ENCODE measurements around the gene NECAB2.
A peak's percentile ranks its signal among the peaks of the same experiment; 100 is the strongest.

The NECAB2 gene

GRCh38 chr16:84047626-84048025, 79.6 kb downstream of the NECAB2 start:
- no peak for DNase-seq

GRCh38 chr16:84048270-84048669, 80.2 kb downstream of the NECAB2 start:
- peak; percentile 57 for DNase-seq

- no peak for DNase-seq
These were observed 80.8 kb downstream of the NECAB2 start for GRCh38 chr16:84048871-84049270.

- DNase-seq = no peak
These were observed 81.5 kb downstream of the NECAB2 start for GRCh38 chr16:84049403-84050060.

GRCh38 chr16:84050316-84050715, 82.3 kb downstream of the NECAB2 start:
- no peak for DNase-seq

- no peak for DNase-seq
These were observed 84.1 kb downstream of the NECAB2 start for GRCh38 chr16:84052071-84052622.

Measured in NCI-H146 (cell line).